SH-SY5Y (cell line): Measurements from ENCODE around the gene UPF3A.

Source experiments
- GATA2 ChIP-seq: IDR thresholded peaks from 2 replicates; pipeline ENCODE4 v1.6.1; 2011; ENCODE audit warnings: mild to moderate bottlenecking, low read depth, low read length
- GATA3 ChIP-seq: IDR thresholded peaks from 2 replicates; pipeline ENCODE4 v1.6.1; 2011; ENCODE audit warnings: low read depth, mild to moderate bottlenecking, low read length, moderate library complexity

- TF ChIP-seq GATA2 (no peak), GATA3 (no peak)
Measured at GRCh38 chr13:114324334-114324733, 42.9 kb downstream of the UPF3A start.
